PFSK-1 (cell line): ENCODE measurements around the gene NME3.

Experiments used
- POLR2AphosphoS5 ChIP-seq: IDR thresholded peaks from 2 replicates; pipeline ENCODE4 v1.6.1; 2012; ENCODE audit warnings: low read depth, mild to moderate bottlenecking, control low read depth, low read length, moderate library complexity
- SIN3A ChIP-seq: IDR thresholded peaks from 2 replicates; pipeline ENCODE4 v1.6.1; 2012; ENCODE audit warnings: mild to moderate bottlenecking, low read length, moderate library complexity, borderline replicate concordance; ENCODE audit not compliant: insufficient read depth
- TAF1 ChIP-seq: IDR thresholded peaks from 2 replicates; pipeline ENCODE4 v1.6.1; 2012; ENCODE audit warnings: low read length, control low read depth, borderline replicate concordance; ENCODE audit not compliant: insufficient read depth

GRCh38 chr16:1772362-1772907, 1.1 kb upstream of the NME3 start, which contains the start of gene EME2:
- no peak for TF ChIP-seq POLR2AphosphoS5
- TF ChIP-seq TAF1, result no peak
- TF ChIP-seq SIN3A, result no peak
